UCSD-AML1 (cell line): ENCODE data around the gene ZNF639.
"Not testable (repeated sequence)": the region's sequence is repeated elsewhere in the genome, so short reads cannot be mapped to it uniquely, and the experiment has no call there.

ENCODE experiments used
- DNase-seq: peaks from one replicate; lab custom pipeline; 2025; ENCODE audit not compliant: unreplicated experiment; lab: John Stamatoyannopoulos, UW

ZNF639 gene

GRCh38 chr3:179322286-179323196 is at the start of gene ZNF639:
Gene ZNF639, plus strand, starts transcription at chr3:179323031. Its CDS starts 5,263 bp downstream, at chr3:179328294.
- DNase-seq = peak; percentile 87

GRCh38 chr3:179274434-179274833 is 48.4 kb upstream of the ZNF639 start:
- not testable (repeated sequence) for DNase-seq

GRCh38 chr3:179276001-179276400 is 46.8 kb upstream of the ZNF639 start:
- DNase-seq = no peak

- DNase-seq = no peak
Measured at GRCh38 chr3:179276743-179277142, 46.1 kb upstream of the ZNF639 start.

- DNase-seq = no peak
Measured at GRCh38 chr3:179278151-179278550, 44.7 kb upstream of the ZNF639 start.

GRCh38 chr3:179278932-179279693 is 43.7 kb upstream of the ZNF639 start:
- no peak for DNase-seq

GRCh38 chr3:179279837-179280236 is 43.0 kb upstream of the ZNF639 start:
- DNase-seq = no peak

GRCh38 chr3:179281825-179282224 is 41.0 kb upstream of the ZNF639 start:
- no peak for DNase-seq

GRCh38 chr3:179286331-179286730 is 36.5 kb upstream of the ZNF639 start:
- no peak for DNase-seq

GRCh38 chr3:179288845-179289244 is 34.0 kb upstream of the ZNF639 start:
- no peak for DNase-seq

- no peak for DNase-seq
Measured at GRCh38 chr3:179289295-179289694, 33.5 kb upstream of the ZNF639 start.

- no peak for DNase-seq
Measured at GRCh38 chr3:179292450-179292849, 30.4 kb upstream of the ZNF639 start.

GRCh38 chr3:179297971-179298725 is 24.7 kb upstream of the ZNF639 start:
- no peak for DNase-seq

GRCh38 chr3:179299316-179299715 is 23.5 kb upstream of the ZNF639 start:
- no peak for DNase-seq

- DNase-seq = no peak
Measured at GRCh38 chr3:179299999-179300613, 22.7 kb upstream of the ZNF639 start.

GRCh38 chr3:179301645-179302044 is 21.2 kb upstream of the ZNF639 start:
- no peak for DNase-seq

GRCh38 chr3:179302111-179302510 is 20.7 kb upstream of the ZNF639 start:
- no peak for DNase-seq

GRCh38 chr3:179304605-179305004 is 18.2 kb upstream of the ZNF639 start:
- DNase-seq = no peak

- not testable (repeated sequence) for DNase-seq
Measured at GRCh38 chr3:179307362-179307761, 15.5 kb upstream of the ZNF639 start.

GRCh38 chr3:179308001-179308400 is 14.8 kb upstream of the ZNF639 start:
- DNase-seq = no peak
